Measurements from ENCODE around the gene MEGF8. TPM values are rescaled to one million over a fixed set of nuclear protein-coding genes. Genes with fewer than 3 reads are reported as not detected.

MEGF8 gene
- total RNA-seq, 3 donors from 2014 or later, result 9.7 to 15.5 (median 10.8) TPM

- peaks cover 0 to 10% of the 10 kb centered on the region in 2 donors for H3K27me3 ChIP-seq
- H3K36me3 ChIP-seq, result no peaks in the 10 kb centered on the region
- no peaks in the 10 kb centered on the region for H3K9me3 ChIP-seq
- no peak for TF ChIP-seq POLR2A (IDR thresholded peaks at IDR 0.05)
- TF ChIP-seq POLR2AphosphoS5 (IDR thresholded peaks at IDR 0.05), result no peak
- TF ChIP-seq CTCF (IDR thresholded peaks at IDR 0.05), result no peak
- H3K27ac ChIP-seq, result no peak overlapping the region
- H3K4me3 ChIP-seq, result no peak overlapping the region
- H3K4me1 ChIP-seq, result no peaks in the 10 kb centered on the region
- no peak for DNase-seq (ENCODE audit: low spot score in 2 of 2)
- intact Hi-C loops (cut with DNase I; ENCODE audit: low total_unique reads), result no loop called here
These were observed 53.1 kb downstream of the MEGF8 start for GRCh38 chr19:42378225-42379215.

- Histone ChIP-seq H3K27ac (no peak overlapping the region), H3K4me3 (no peak overlapping the region), H3K9me3 (no peaks in the 10 kb centered on the region), H3K36me3 (no peaks in the 10 kb centered on the region), H3K27me3 (peaks cover 0 to 10% of the 10 kb centered on the region in 2 donors), H3K4me1 (no peaks in the 10 kb centered on the region)
- intact Hi-C loops (cut with DNase I; ENCODE audit: low total_unique reads), result loop anchor here (2.0 kb wide), 1 partner anchor 45 kb away; no protein-coding TSS in a partner anchor
- no peak for TF ChIP-seq POLR2A (IDR thresholded peaks at IDR 0.05)
- no peak for TF ChIP-seq POLR2AphosphoS5 (IDR thresholded peaks at IDR 0.05)
- TF ChIP-seq CTCF (IDR thresholded peaks at IDR 0.05), result no peak
- no peak for DNase-seq (ENCODE audit: low spot score in 2 of 2)
These were observed 54.7 kb downstream of the MEGF8 start for GRCh38 chr19:42380155-42380554.

GRCh38 chr19:42386974-42387707, 61.7 kb downstream of the MEGF8 start:
- H3K4me1 ChIP-seq, result no peaks in the 10 kb centered on the region
- H3K9me3 ChIP-seq, result no peaks in the 10 kb centered on the region
- H3K27ac ChIP-seq, result peak overlapping the region; percentile 78 to 80
- peak overlapping the region; percentile 40 to 67 (median 55) for H3K4me3 ChIP-seq
- peak; percentile 79 to 80 for DNase-seq (ENCODE audit: low spot score in 2 of 2)
- peaks cover 0 to 4% of the 10 kb centered on the region in 2 donors for H3K27me3 ChIP-seq
- TF ChIP-seq POLR2A (IDR thresholded peaks at IDR 0.05) (no peak), POLR2AphosphoS5 (IDR thresholded peaks at IDR 0.05) (peak in 1 of 3 donors; percentile 23), CTCF (IDR thresholded peaks at IDR 0.05) (peak; percentile 59 to 76 (median 61))
- intact Hi-C loops (cut with DNase I; ENCODE audit: low total_unique reads), result no loop called here
- H3K36me3 ChIP-seq, result no peaks in the 10 kb centered on the region

DNA sequence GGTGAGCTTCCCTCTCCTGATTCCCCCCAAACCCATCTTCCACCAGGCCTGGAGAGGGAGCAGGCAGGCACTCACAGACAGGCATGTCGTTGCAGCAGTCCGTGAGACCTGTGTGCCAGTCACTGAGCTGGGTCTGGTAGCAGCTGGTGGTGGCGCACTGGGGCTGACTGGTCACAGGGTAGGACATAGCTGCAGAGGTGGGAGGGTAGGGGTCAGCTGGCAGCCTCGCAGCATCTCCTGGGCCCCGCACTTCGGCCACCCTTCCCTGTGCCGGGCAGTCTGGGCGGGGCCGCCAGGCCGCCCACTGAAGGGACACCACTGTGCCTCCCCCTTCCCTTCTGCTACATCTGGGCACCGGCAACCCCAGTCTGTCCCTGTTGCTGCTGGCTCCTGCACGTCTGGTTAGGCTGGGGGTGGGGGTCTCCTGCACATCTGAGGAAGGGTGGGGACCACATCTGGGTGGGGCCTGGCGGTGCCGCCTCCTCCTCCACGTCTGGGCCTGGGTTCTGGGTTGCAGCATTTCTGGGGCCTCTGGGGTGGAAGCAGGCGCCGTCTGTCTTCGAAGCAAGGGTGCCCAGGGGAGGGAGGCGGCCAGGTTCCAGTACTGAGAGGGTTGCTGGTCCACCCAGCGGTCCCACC, 63.5 kb downstream of the MEGF8 start:
- no peaks in the 10 kb centered on the region for H3K27me3 ChIP-seq
- intact Hi-C loops (cut with DNase I; ENCODE audit: low total_unique reads), result no loop called here

More for the DNA sequence above, 63.5 kb downstream of the MEGF8 start:
- no peaks in the 10 kb centered on the region for H3K9me3 ChIP-seq
- no peaks in the 10 kb centered on the region for H3K36me3 ChIP-seq
- H3K4me3 ChIP-seq, result no peak overlapping the region
- no peak for DNase-seq (ENCODE audit: low spot score in 2 of 2)
- TF ChIP-seq POLR2AphosphoS5 (IDR thresholded peaks at IDR 0.05) (no peak), CTCF (IDR thresholded peaks at IDR 0.05) (no peak), POLR2A (IDR thresholded peaks at IDR 0.05) (no peak)
- no peak overlapping the region for H3K27ac ChIP-seq
- H3K4me1 ChIP-seq, result no peaks in the 10 kb centered on the region

All from breast epithelium (tissue), 4 donors.